GM12875 (cell line): ENCODE results near the gene LDB2.

Experiments
- H3K4me3 ChIP-seq: one replicate; pipeline ENCODE4 v1.5.1; 2011; ENCODE audit warnings: low read depth, low read length, control low read depth
- TF ChIP-seq, protein P1 (sequence below): IDR thresholded peaks from 2 replicates; pipeline ENCODE4 v1.5.1; 2011; ENCODE audit warnings: low read depth, mild to moderate bottlenecking, control low read depth, inconsistent platforms, low read length, moderate library complexity, borderline replicate concordance; ENCODE audit not compliant: insufficient read depth

LDB2 gene

DNA sequence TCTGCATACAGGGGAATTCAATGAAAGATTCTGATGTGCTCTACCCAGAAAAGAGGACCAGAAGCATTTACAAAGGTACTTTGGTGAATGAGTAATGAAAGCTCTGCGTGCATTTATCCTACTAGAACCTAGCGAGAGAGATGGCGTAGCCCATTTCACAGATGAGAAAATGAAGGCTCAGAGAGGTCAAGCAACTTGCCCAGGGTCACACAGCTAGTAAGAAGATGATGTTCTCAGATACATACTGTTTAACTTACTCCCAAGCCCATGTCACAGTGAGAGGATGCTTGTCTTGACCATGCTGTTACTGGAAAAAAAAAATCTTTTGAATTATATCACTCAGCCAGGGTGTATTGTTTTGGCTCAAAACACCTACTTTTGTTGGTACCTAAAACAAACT lies 317.3 kb downstream of the LDB2 start:
- TF ChIP-seq, protein P1, sequence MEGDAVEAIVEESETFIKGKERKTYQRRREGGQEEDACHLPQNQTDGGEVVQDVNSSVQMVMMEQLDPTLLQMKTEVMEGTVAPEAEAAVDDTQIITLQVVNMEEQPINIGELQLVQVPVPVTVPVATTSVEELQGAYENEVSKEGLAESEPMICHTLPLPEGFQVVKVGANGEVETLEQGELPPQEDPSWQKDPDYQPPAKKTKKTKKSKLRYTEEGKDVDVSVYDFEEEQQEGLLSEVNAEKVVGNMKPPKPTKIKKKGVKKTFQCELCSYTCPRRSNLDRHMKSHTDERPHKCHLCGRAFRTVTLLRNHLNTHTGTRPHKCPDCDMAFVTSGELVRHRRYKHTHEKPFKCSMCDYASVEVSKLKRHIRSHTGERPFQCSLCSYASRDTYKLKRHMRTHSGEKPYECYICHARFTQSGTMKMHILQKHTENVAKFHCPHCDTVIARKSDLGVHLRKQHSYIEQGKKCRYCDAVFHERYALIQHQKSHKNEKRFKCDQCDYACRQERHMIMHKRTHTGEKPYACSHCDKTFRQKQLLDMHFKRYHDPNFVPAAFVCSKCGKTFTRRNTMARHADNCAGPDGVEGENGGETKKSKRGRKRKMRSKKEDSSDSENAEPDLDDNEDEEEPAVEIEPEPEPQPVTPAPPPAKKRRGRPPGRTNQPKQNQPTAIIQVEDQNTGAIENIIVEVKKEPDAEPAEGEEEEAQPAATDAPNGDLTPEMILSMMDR: no peak
- no peak overlapping the region for H3K4me3 ChIP-seq

DNA sequence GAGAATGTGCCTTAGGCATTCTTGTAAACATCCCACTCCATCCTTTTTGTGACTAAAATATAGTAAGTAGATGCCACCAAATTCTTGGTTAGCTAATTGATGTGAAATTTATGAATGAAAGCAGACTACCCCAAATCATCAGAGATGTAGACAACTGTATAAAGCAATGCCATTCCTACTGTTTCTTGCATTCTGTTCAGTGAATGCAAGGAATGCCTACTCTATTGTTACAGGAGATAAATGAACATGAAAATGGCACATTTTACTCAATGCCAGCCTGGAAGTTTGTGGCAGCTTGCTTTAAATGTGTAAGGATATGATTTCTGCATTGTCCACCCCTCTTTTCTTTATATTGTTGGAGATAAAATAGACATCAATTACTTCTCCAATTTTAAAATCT lies 317.9 kb downstream of the LDB2 start:
- H3K4me3 ChIP-seq: no peak overlapping the region
- TF ChIP-seq, protein P1: no peak

- TF ChIP-seq, protein P1: no peak
- H3K4me3 ChIP-seq: no peak overlapping the region
These were observed 318.6 kb downstream of the LDB2 start for GRCh38 chr4:16579866-16580265.

DNA sequence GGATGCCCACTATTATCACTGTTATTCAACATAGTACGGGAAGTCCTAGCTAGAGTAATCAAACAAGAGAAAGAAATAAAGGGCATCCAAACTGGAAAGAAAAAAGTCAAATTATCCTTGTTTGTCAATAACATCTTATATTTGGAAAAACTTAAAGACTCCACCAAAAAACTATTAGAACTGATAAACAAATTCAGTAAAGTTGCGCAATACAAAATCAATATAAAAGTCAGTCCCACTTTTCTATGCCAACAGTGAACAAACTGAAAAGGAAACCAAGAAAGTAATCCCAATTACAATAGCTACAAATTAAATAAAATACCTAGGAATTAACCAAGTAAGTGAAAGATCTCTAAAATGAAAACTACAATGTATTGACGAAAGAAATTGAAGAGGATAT lies 321.3 kb downstream of the LDB2 start:
- no peak overlapping the region for H3K4me3 ChIP-seq
- TF ChIP-seq, protein P1: no peak

- TF ChIP-seq, protein P1: no peak
- no peak overlapping the region for H3K4me3 ChIP-seq
These were observed 323.5 kb downstream of the LDB2 start for GRCh38 chr4:16574981-16575380.

GRCh38 chr4:16573739-16574138 lies 324.7 kb downstream of the LDB2 start:
- TF ChIP-seq, protein P1: no peak
- no peak overlapping the region for H3K4me3 ChIP-seq

GRCh38 chr4:16573206-16573605 lies 325.2 kb downstream of the LDB2 start:
- no peak overlapping the region for H3K4me3 ChIP-seq
- TF ChIP-seq, protein P1: no peak
